ENCODE results near the gene MSI2.

Gene MSI2

GRCh38 chr17:57246257-57246656 is 10.1 kb upstream of the MSI2 start:
- no peak for DNase-seq (ENCODE audit: low read depth in 3 of 3)

GRCh38 chr17:57247261-57247660 is 9.1 kb upstream of the MSI2 start:
- DNase-seq (ENCODE audit: low read depth in 3 of 3): no peak

GRCh38 chr17:57247913-57248312 is 8.4 kb upstream of the MSI2 start:
- DNase-seq (ENCODE audit: low read depth in 3 of 3): no peak

- DNase-seq (ENCODE audit: low read depth in 3 of 3): no peak
These were observed 6.8 kb upstream of the MSI2 start for GRCh38 chr17:57249520-57249919.

- DNase-seq (ENCODE audit: low read depth in 3 of 3): no peak
These were observed 5.0 kb upstream of the MSI2 start for GRCh38 chr17:57251211-57251787.

- DNase-seq (ENCODE audit: low read depth in 3 of 3): no peak
These were observed 2.8 kb upstream of the MSI2 start for GRCh38 chr17:57253362-57254065.

GRCh38 chr17:57255182-57255775 is 1.0 kb upstream of the MSI2 start:
- no peak for DNase-seq (ENCODE audit: low read depth in 3 of 3)

- DNase-seq (ENCODE audit: low read depth in 3 of 3): no peak
These were observed 387 bp downstream of the MSI2 start for GRCh38 chr17:57256708-57257112.

- no peak for DNase-seq (ENCODE audit: low read depth in 3 of 3)
These were observed 1.0 kb downstream of the MSI2 start for GRCh38 chr17:57257195-57257894.

GRCh38 chr17:57257895-57258851 is 1.9 kb downstream of the MSI2 start:
- DNase-seq (ENCODE audit: low read depth in 3 of 3): no peak

GRCh38 chr17:57259306-57259705 is 3.0 kb downstream of the MSI2 start:
- DNase-seq (ENCODE audit: low read depth in 3 of 3): no peak

- no peak for DNase-seq (ENCODE audit: low read depth in 3 of 3)
These were observed 3.5 kb downstream of the MSI2 start for GRCh38 chr17:57259817-57260216.

- no peak for DNase-seq (ENCODE audit: low read depth in 3 of 3)
These were observed 4.2 kb downstream of the MSI2 start for GRCh38 chr17:57260325-57261083.

- no peak for DNase-seq (ENCODE audit: low read depth in 3 of 3)
These were observed 4.8 kb downstream of the MSI2 start for GRCh38 chr17:57261084-57261461.

- no peak for DNase-seq (ENCODE audit: low read depth in 3 of 3)
These were observed 6.2 kb downstream of the MSI2 start for GRCh38 chr17:57262557-57262956.

GRCh38 chr17:57264250-57264649 is 7.9 kb downstream of the MSI2 start:
- no peak for DNase-seq (ENCODE audit: low read depth in 3 of 3)

GRCh38 chr17:57264776-57265175 is 8.5 kb downstream of the MSI2 start:
- DNase-seq (ENCODE audit: low read depth in 3 of 3): no peak

GRCh38 chr17:57266902-57267311 is 10.6 kb downstream of the MSI2 start:
- no peak for DNase-seq (ENCODE audit: low read depth in 3 of 3)

GRCh38 chr17:57268181-57268580 is 11.9 kb downstream of the MSI2 start:
- DNase-seq (ENCODE audit: low read depth in 3 of 3): no peak

GRCh38 chr17:57269052-57269451 is 12.7 kb downstream of the MSI2 start:
- no peak for DNase-seq (ENCODE audit: low read depth in 3 of 3)
